PC-9 (cell line): Measurements from ENCODE around the gene IRX4. TPM values are rescaled to one million over a fixed set of nuclear protein-coding genes. Genes with fewer than 3 reads are reported as not detected.

ENCODE experiments used
- BruUV-seq: library from RNA; stranded (reverse); fragments of 400-500 nt; replicated peaks from 2 replicates; lab custom pipeline; 2021; lab: Mats Ljungman, UMichigan
- CTCF ChIA-PET: fragments of 300-600 bp; sonication (Branson Sonifier 250); formaldehyde crosslinking; loops from one replicate; lab custom pipeline; 2022; ENCODE audit warnings: antibody characterized with exemption; lab: Charles Lee
- POLR2A ChIA-PET: fragments of 300-600 bp; sonication (Branson Sonifier 250); formaldehyde crosslinking; loops from one replicate; lab custom pipeline; 2022; ENCODE audit warnings: antibody characterized with exemption; ENCODE audit not compliant: unreplicated experiment; lab: Charles Lee
- DNase-seq, 2 experiments: peaks; one replicate each; pipeline versions ENCODE4 v3.0.0 to v3.0.0-alpha.2; 2015 to 2022; ENCODE audit warnings: mixed read lengths in 1 of 2
- H2AFZ ChIP-seq: fragments of 200-600 bp; sonication (generic); 2 replicates; pipeline ENCODE4 v1.8.1; 2017; ENCODE audit warnings: antibody characterized with exemption
- H3F3A ChIP-seq: fragments of 200-600 bp; sonication (generic); 2 replicates; pipeline ENCODE4 v1.8.1; 2017; ENCODE audit warnings: antibody characterized with exemption, mild to moderate bottlenecking, low read depth; ENCODE audit not compliant: insufficient read depth
- H3K27ac ChIP-seq: fragments of 200-600 bp; sonication (generic); 2 replicates; pipeline ENCODE4 v1.6.1; 2016; ENCODE audit warnings: mixed run types
- H3K27me3 ChIP-seq: fragments of 200-600 bp; sonication (generic); 2 replicates; pipeline ENCODE4 v1.6.1; 2016; ENCODE audit warnings: low read depth, mixed run types; ENCODE audit not compliant: insufficient read depth
- H3K36me3 ChIP-seq: fragments of 200-600 bp; sonication (generic); 2 replicates; pipeline ENCODE4 v1.6.1; 2016; ENCODE audit warnings: low read depth, mixed run types
- H3K4me1 ChIP-seq: fragments of 200-600 bp; sonication (generic); replicated peaks from 2 replicates; pipeline ENCODE4 v1.6.1; 2016; ENCODE audit warnings: mixed run types; ENCODE audit not compliant: insufficient read depth
- H3K4me2 ChIP-seq: fragments of 200-600 bp; sonication (generic); 2 replicates; pipeline ENCODE4 v1.6.1; 2017; ENCODE audit warnings: mixed run types
- H3K4me3 ChIP-seq: fragments of 200-600 bp; sonication (generic); 2 replicates; pipeline ENCODE4 v1.6.1; 2016; ENCODE audit warnings: mixed run types
- H3K79me2 ChIP-seq: fragments of 200-600 bp; sonication (generic); 2 replicates; pipeline ENCODE4 v1.6.1; 2017; ENCODE audit warnings: low read depth, mixed run types
- H3K9me2 ChIP-seq: fragments of 200-600 bp; sonication (generic); 2 replicates; pipeline ENCODE4 v1.8.1; 2017; ENCODE audit warnings: mild to moderate bottlenecking; ENCODE audit not compliant: insufficient read depth
- H3K9me3 ChIP-seq: fragments of 200-600 bp; sonication (generic); 2 replicates; pipeline ENCODE4 v1.8.1; 2016; ENCODE audit warnings: low read depth; ENCODE audit not compliant: insufficient read depth
- H4K20me1 ChIP-seq: fragments of 200-600 bp; sonication (generic); 2 replicates; pipeline ENCODE4 v1.8.1; 2017; ENCODE audit not compliant: insufficient read depth
- CTCF ChIP-seq: fragments of 200-600 bp; sonication (generic); conservative IDR thresholded peaks from 2 replicates; pipeline ENCODE4 v1.6.1; 2017; ENCODE audit warnings: mixed run types, antibody characterized with exemption, mild to moderate bottlenecking, moderate library complexity
- EZH2 ChIP-seq: fragments of 200-600 bp; sonication (generic); IDR thresholded peaks from 2 replicates; pipeline ENCODE4 v1.8.0; 2017; ENCODE audit warnings: antibody characterized with exemption, low read depth
- intact Hi-C: fragments of 100-400 bp; cut with micrococcal nuclease; formaldehyde crosslinking; loops from one replicate; pipeline ENCODE4 v1.10.0; 2022; ENCODE audit not compliant: unreplicated experiment
- total RNA-seq: library from RNA; stranded (reverse); gene quantifications from 2 replicates; pipeline ENCODE4 v1.2.3, GENCODE V29; 2021

The IRX4 gene
- total RNA-seq, 1 experiment from 2014 or later, result not detected

DNA sequence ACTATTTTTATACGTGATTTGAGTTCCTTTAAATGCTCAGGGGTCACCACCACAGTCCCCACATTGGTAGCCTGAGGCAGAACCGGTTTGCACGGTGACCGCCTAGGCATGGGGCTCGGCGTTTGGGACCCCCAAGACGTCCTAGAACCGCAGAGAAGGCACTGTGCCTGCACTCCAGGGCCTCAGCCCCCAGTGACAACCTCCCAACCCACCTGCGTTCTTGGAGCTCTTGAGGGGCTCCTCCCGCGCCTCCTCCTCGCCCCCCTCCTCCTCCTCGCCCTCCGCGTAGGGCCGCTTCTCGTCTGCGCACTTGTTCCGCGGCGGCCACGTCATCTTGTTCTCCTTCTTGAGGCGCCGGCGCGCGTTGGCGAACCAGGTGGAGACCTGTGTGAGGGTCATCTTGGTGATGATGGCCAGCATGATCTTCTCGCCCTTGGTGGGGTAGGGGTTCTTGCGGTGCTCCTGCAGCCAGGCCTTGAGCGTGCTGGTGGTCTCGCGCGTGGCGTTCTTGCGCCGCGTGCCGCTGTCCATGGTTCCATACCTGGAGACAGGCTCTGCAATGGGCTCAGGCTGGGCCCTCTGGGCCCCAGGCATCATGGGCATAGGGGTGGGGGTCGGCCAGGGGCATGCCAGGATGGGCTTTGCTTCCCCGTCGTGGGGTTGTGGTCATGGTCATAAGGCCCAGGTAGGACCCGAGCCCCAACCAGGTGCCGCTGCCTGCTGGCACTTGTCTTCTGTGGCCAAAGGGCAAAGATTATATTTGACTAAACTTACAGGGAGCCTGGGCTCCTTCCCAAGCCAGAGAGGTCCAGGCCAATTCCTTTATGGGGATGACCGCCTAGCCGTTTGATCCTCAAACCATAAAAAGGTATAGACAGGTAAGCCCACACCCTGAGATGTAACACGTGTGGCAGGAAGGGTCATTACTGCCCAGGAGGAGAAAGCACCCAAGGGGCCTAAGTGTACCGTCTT is 3.1 kb downstream of the IRX4 start:
- Histone ChIP-seq H3K4me2 (no peak overlapping the region), H3K27me3 (peaks cover 26% of the 10 kb centered on the region; the same call in 1 of the 2 replicates), H3K4me1 (no peaks in the 10 kb centered on the region), H3K27ac (no peak overlapping the region), H3K79me2 (no peaks in the 10 kb centered on the region), H3F3A (no peaks in the 10 kb centered on the region), H3K9me3 (no peaks in the 10 kb centered on the region), H3K36me3 (no peaks in the 10 kb centered on the region), H3K4me3 (no peak overlapping the region), H4K20me1 (no peaks in the 10 kb centered on the region), H2AFZ (no peak overlapping the region), H3K9me2 (no peaks in the 10 kb centered on the region)
- BruUV-seq, result no TSS peak
- intact Hi-C loops, result no loop called here
- no peak for DNase-seq
- TF ChIP-seq EZH2 (no peak), CTCF (no peak)
- POLR2A ChIA-PET, result no interaction called here
- CTCF ChIA-PET, result no interaction called here

- ChIA-PET POLR2A (no interaction called here), CTCF (no interaction called here)
- no peaks in the 10 kb centered on the region for H3K79me2 ChIP-seq
- H3K27ac ChIP-seq, result no peak overlapping the region
- BruUV-seq, result no TSS peak
- no peak overlapping the region for H2AFZ ChIP-seq
- no peak overlapping the region for H3K4me3 ChIP-seq
- no peaks in the 10 kb centered on the region for H4K20me1 ChIP-seq
- no peak for DNase-seq
- peaks cover 28% of the 10 kb centered on the region for H3K27me3 ChIP-seq
- H3K4me1 ChIP-seq, result no peaks in the 10 kb centered on the region
- intact Hi-C loops, result no loop called here
- no peak overlapping the region for H3K4me2 ChIP-seq
- no peak for TF ChIP-seq EZH2
- TF ChIP-seq CTCF, result no peak
- H3F3A ChIP-seq, result no peaks in the 10 kb centered on the region
- H3K9me2 ChIP-seq, result no peaks in the 10 kb centered on the region
- H3K9me3 ChIP-seq, result no peaks in the 10 kb centered on the region
- H3K36me3 ChIP-seq, result no peaks in the 10 kb centered on the region
These were observed 4.5 kb downstream of the IRX4 start for GRCh38 chr5:1878050-1878849.

DNA sequence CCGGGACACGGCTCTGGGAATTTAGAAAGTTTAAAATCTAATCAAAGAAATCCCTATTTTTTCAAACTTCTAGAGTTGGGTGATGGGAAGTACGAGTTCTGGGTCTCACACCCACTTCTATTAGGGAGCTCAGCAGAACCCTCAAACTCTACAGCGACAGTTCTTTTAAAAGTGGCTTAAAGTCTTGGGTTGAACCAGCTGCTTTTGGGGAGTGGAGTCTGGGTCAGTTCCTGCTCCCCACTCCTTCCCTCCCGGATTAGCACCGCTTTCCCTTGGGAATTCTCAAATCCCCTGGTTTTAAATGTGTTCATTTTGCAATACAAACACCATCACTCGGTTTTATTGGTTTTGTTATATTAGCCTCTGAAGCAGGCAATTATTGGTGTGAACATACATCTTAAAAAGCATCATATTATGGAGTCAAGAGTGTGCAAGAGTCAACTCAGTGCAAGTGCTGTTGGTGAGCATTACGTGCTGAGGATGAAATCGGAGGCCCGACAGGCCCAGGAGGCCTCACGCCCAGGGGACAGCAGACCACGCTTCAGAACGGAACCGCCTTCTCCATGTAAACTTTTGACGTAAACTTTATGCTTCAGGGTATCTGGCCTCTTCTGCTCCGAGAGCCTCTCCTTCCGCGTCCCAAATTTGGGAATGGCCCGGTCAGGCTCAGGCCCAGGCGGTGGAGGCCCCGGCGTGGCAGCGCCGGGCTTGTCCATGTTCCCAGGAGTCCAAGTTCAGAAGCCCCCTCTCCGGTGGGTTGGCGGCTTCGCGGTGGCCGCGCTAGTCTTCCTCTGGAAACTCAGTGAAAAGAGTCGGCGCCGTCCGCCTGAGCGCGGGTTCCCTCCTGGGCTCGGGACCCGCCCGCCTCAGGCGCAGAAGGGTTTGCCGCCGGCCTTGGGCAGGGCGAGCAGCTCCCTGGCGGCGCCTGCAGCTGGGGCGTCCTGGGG is 5.3 kb downstream of the IRX4 start:
- H3F3A ChIP-seq, result no peaks in the 10 kb centered on the region
- H3K27me3 ChIP-seq, result peaks cover 37% of the 10 kb centered on the region
- no peaks in the 10 kb centered on the region for H3K9me2 ChIP-seq
- no peaks in the 10 kb centered on the region for H3K79me2 ChIP-seq
- no peak overlapping the region for H3K4me2 ChIP-seq
- ChIA-PET CTCF (no interaction called here), POLR2A (no interaction called here)
- H3K4me1 ChIP-seq, result no peaks in the 10 kb centered on the region
- no peaks in the 10 kb centered on the region for H3K9me3 ChIP-seq
- no peak overlapping the region for H3K27ac ChIP-seq
- no peaks in the 10 kb centered on the region for H3K36me3 ChIP-seq
- intact Hi-C loops, result no loop called here
- H2AFZ ChIP-seq, result no peak overlapping the region
- H3K4me3 ChIP-seq, result no peak overlapping the region
- no TSS peak for BruUV-seq
- no peaks in the 10 kb centered on the region for H4K20me1 ChIP-seq
- TF ChIP-seq CTCF, result no peak
- TF ChIP-seq EZH2, result no peak
- no peak for DNase-seq
